Loucy (cell line): ENCODE measurements around the gene GRIK2.

Source experiments
- H2AFZ ChIP-seq: fragments of 200-600 bp; sonication (generic); 2 replicates; pipeline ENCODE4 v1.6.0; 2016; ENCODE audit warnings: antibody characterized with exemption, mild to moderate bottlenecking, low read length, moderate library complexity
- H3F3A ChIP-seq: fragments of 200-600 bp; 2 replicates; pipeline ENCODE4 v1.6.0; 2016; ENCODE audit warnings: antibody characterized with exemption, low read depth, mild to moderate bottlenecking
- H3K27me3 ChIP-seq: fragments of 200-600 bp; sonication (generic); 2 replicates; pipeline ENCODE4 v1.6.1; 2014; ENCODE audit warnings: low read length, mild to moderate bottlenecking; ENCODE audit not compliant: insufficient read depth, poor library complexity, severe bottlenecking
- H3K36me3 ChIP-seq: fragments of 200-600 bp; sonication (generic); 2 replicates; pipeline ENCODE4 v1.6.1; 2016; ENCODE audit warnings: low read length; ENCODE audit not compliant: insufficient read depth
- H3K4me1 ChIP-seq: fragments of 200-600 bp; sonication (generic); 2 replicates; pipeline ENCODE4 v1.5.1; 2014; ENCODE audit warnings: low read length, mild to moderate bottlenecking; ENCODE audit not compliant: insufficient read depth, poor library complexity, severe bottlenecking
- H3K4me2 ChIP-seq: fragments of 200-600 bp; sonication (generic); 2 replicates; pipeline ENCODE4 v1.6.0; 2014; ENCODE audit warnings: antibody characterized with exemption, low read length, low read depth, mild to moderate bottlenecking; ENCODE audit not compliant: poor library complexity, severe bottlenecking
- H3K4me3 ChIP-seq: fragments of 200-600 bp; sonication (generic); 2 replicates; pipeline ENCODE4 v1.5.1; 2014; ENCODE audit warnings: low read length, mild to moderate bottlenecking, mixed read lengths; ENCODE audit not compliant: poor library complexity, severe bottlenecking
- H3K79me2 ChIP-seq: fragments of 200-600 bp; sonication (generic); 2 replicates; pipeline ENCODE4 v1.6.1; 2014; ENCODE audit warnings: low read length; ENCODE audit not compliant: insufficient read depth
- H3K9ac ChIP-seq: fragments of 200-600 bp; sonication (generic); 2 replicates; pipeline ENCODE4 v1.6.0; 2014; ENCODE audit warnings: mild to moderate bottlenecking, low read depth, low read length, moderate library complexity; ENCODE audit not compliant: poor library complexity, severe bottlenecking
- H3K9me2 ChIP-seq: fragments of 200-600 bp; sonication (generic); replicated peaks from 2 replicates; pipeline ENCODE4 v1.6.1; 2016; ENCODE audit warnings: low read depth, low read length, mixed read lengths
- H3K9me3 ChIP-seq: fragments of 200-600 bp; sonication (generic); 2 replicates; pipeline ENCODE4 v1.6.1; 2014; ENCODE audit warnings: mild to moderate bottlenecking, antibody characterized with exemption, low read length, low read depth; ENCODE audit not compliant: insufficient read depth
- H4K20me1 ChIP-seq: fragments of 200-600 bp; sonication (generic); 2 replicates; pipeline ENCODE4 v1.6.0; 2014; ENCODE audit warnings: antibody characterized with exemption, low read length, mild to moderate bottlenecking; ENCODE audit not compliant: insufficient read depth, poor library complexity, severe bottlenecking
- CTCF ChIP-seq: fragments of 200-600 bp; sonication (generic); conservative IDR thresholded peaks from 2 replicates; pipeline ENCODE4 v1.5.1; 2014; ENCODE audit warnings: mild to moderate bottlenecking, antibody characterized with exemption, low read length
- EZH2phosphoT487 ChIP-seq: fragments of 200-600 bp; IDR thresholded peaks from 2 replicates; pipeline ENCODE4 v1.6.1; 2018; ENCODE audit warnings: antibody characterized with exemption, mild to moderate bottlenecking, moderate library complexity, borderline replicate concordance

Gene GRIK2

DNA sequence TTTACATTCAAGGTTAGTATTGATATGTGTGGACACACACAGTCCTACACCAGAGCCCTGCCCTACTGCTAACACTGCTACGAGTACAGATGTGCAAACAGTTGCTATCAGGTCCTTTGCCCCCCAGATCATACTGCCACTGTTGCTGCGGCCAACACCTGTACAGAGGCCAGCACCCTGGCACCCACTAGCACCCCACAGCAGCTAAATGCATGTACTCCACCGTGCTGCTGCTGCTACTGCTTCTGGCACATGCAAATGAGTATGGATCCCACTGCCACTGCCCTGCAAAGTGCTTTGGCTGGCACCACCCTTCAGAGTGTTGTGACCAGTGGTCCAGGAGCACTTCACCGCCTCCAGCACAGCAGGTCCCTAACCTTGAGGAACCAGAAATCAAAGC, 621.9 kb downstream of the GRIK2 start:
- Histone ChIP-seq H3K27me3 (no peaks in the 10 kb centered on the region), H3K9me2 (no peaks in the 10 kb centered on the region), H2AFZ (no peak overlapping the region), H4K20me1 (no peaks in the 10 kb centered on the region), H3K9ac (no peak overlapping the region), H3K4me3 (no peak overlapping the region), H3K4me2 (no peak overlapping the region), H3K9me3 (no peaks in the 10 kb centered on the region), H3F3A (no peaks in the 10 kb centered on the region), H3K4me1 (no peaks in the 10 kb centered on the region), H3K79me2 (no peaks in the 10 kb centered on the region), H3K36me3 (no peaks in the 10 kb centered on the region)
- TF ChIP-seq EZH2phosphoT487 (no peak), CTCF (no peak)

- Histone ChIP-seq H3K9ac (no peak overlapping the region), H3K36me3 (no peaks in the 10 kb centered on the region), H3K4me2 (no peak overlapping the region), H3K9me3 (no peaks in the 10 kb centered on the region), H3K4me1 (no peaks in the 10 kb centered on the region), H3K27me3 (no peaks in the 10 kb centered on the region), H3F3A (no peaks in the 10 kb centered on the region), H4K20me1 (no peaks in the 10 kb centered on the region), H2AFZ (no peak overlapping the region), H3K9me2 (no peaks in the 10 kb centered on the region), H3K79me2 (no peaks in the 10 kb centered on the region), H3K4me3 (no peak overlapping the region)
- no peak for TF ChIP-seq EZH2phosphoT487
- TF ChIP-seq CTCF = no peak
Observed at GRCh38 chr6:102022281-102022680, 628.8 kb downstream of the GRIK2 start.

DNA sequence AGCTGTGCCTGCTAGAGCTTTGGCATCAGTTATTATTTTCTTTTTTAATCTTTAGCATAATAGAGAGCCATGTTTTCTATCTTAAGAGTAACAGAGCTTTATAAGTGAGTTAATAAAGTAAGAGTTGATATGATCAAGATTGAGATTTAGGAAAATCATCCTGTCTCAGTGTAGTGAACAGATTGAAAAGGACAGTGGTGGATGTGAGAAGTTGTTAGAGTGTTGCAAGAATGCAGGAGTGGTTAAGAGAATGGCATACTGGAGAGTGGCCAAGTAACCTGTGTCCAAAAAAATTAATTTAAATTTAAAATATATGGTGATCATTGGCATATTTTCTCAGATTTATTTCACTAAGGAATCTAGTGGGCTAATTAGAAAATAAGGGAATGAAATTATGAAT, 629.3 kb downstream of the GRIK2 start:
- Histone ChIP-seq H3K9me3 (no peaks in the 10 kb centered on the region), H3K79me2 (no peaks in the 10 kb centered on the region), H2AFZ (no peak overlapping the region), H3K36me3 (no peaks in the 10 kb centered on the region), H3K9me2 (no peaks in the 10 kb centered on the region), H3K27me3 (no peaks in the 10 kb centered on the region), H3K9ac (no peak overlapping the region), H3K4me1 (no peaks in the 10 kb centered on the region), H4K20me1 (no peaks in the 10 kb centered on the region), H3K4me3 (no peak overlapping the region), H3K4me2 (no peak overlapping the region), H3F3A (no peaks in the 10 kb centered on the region)
- TF ChIP-seq EZH2phosphoT487 = no peak
- no peak for TF ChIP-seq CTCF
